ENCODE results near the gene LRRC46. TPM values are rescaled to one million over a fixed set of nuclear protein-coding genes. Genes with fewer than 3 reads are reported as not detected.

Gene LRRC46
- total RNA-seq, 1 experiment from 2014 or later = 0.44 TPM

- peaks cover 23% of the 10 kb centered on the region; the same call in 1 of the 2 replicates for H3K36me3 ChIP-seq (ENCODE audit: low read depth, low read length)
- no peaks in the 10 kb centered on the region for H3K27me3 ChIP-seq (ENCODE audit: low read length)
- peak; percentile 39 for ATAC-seq
- H3K4me3 ChIP-seq (ENCODE audit: low read length) = peak overlapping the region; percentile 74
- no TSS peak for BruUV-seq (replicated peaks)
- TF ChIP-seq EZH2 (IDR thresholded peaks at IDR 0.05; ENCODE audit: low read length, unreplicated experiment) (no peak), CTCF (conservative IDR thresholded peaks at IDR 0.05; ENCODE audit: low read depth, low read length) (no peak), EZH2phosphoT487 (IDR thresholded peaks at IDR 0.05; ENCODE audit: borderline replicate concordance, low read length) (no peak)
- no peaks in the 10 kb centered on the region for H3K9me2 ChIP-seq (replicated peaks; ENCODE audit: low read length)
- peak overlapping the region; percentile 86 for H3K4me2 ChIP-seq (ENCODE audit: low read length)
- H3K79me2 ChIP-seq (ENCODE audit: low read length) = peaks cover 14% of the 10 kb centered on the region
- peak; percentile 64 for DNase-seq
- ChIA-PET POLR2A (ENCODE audit: unreplicated experiment) (no interaction called here), CTCF (no interaction called here)
- H4K20me1 ChIP-seq (ENCODE audit: low read length) = no peaks in the 10 kb centered on the region
- no peaks in the 10 kb centered on the region for H3K9me3 ChIP-seq (ENCODE audit: low read length)
- H3F3A ChIP-seq (ENCODE audit: low read length, unreplicated experiment) = no peaks in the 10 kb centered on the region
- intact Hi-C loops (cut with micrococcal nuclease) = no loop called here
- peak overlapping the region; percentile 52 for H3K27ac ChIP-seq (ENCODE audit: low read length)
- H3K9ac ChIP-seq (ENCODE audit: low read length) = peak overlapping the region; percentile 66
- no peak overlapping the region for H2AFZ ChIP-seq (ENCODE audit: low read length)
- H3K4me1 ChIP-seq (ENCODE audit: insufficient read depth, low read length) = peaks cover 25% of the 10 kb centered on the region
Measured at GRCh38 chr17:47820033-47820789, 11.3 kb upstream of the LRRC46 start.

GRCh38 chr17:47821031-47821423 lies 10.4 kb upstream of the LRRC46 start:
- Histone ChIP-seq H3K4me3 (ENCODE audit: low read length) (peak overlapping the region; percentile 74), H3K9ac (ENCODE audit: low read length) (peak overlapping the region; percentile 66), H3K9me2 (replicated peaks; ENCODE audit: low read length) (no peaks in the 10 kb centered on the region), H3K79me2 (ENCODE audit: low read length) (peaks cover 14% of the 10 kb centered on the region), H3K9me3 (ENCODE audit: low read length) (no peaks in the 10 kb centered on the region), H4K20me1 (ENCODE audit: low read length) (no peaks in the 10 kb centered on the region), H2AFZ (ENCODE audit: low read length) (peak overlapping the region; percentile 63), H3K4me2 (ENCODE audit: low read length) (peak overlapping the region; percentile 86), H3F3A (ENCODE audit: low read length, unreplicated experiment) (no peaks in the 10 kb centered on the region), H3K4me1 (ENCODE audit: insufficient read depth, low read length) (peaks cover 25% of the 10 kb centered on the region), H3K36me3 (ENCODE audit: low read depth, low read length) (peaks cover 28% of the 10 kb centered on the region; the same call in 1 of the 2 replicates), H3K27me3 (ENCODE audit: low read length) (no peaks in the 10 kb centered on the region), H3K27ac (ENCODE audit: low read length) (peak overlapping the region; percentile 52)
- TSS peak; percentile 32 for BruUV-seq (replicated peaks)
- intact Hi-C loops (cut with micrococcal nuclease) = loop anchor here (1.0 kb wide), 2 partner anchors 10 to 11 kb away; partner anchors contain the start of genes LRRC46 and MRPL10
- DNase-seq (no peak), ATAC-seq (peak; percentile 11)
- ChIA-PET CTCF (interaction anchor here (0.5 to 1.0 kb wide), 2 partner anchors 69 to 190 kb away, joined by 3 read pairs; no protein-coding TSS in a partner anchor), POLR2A (ENCODE audit: unreplicated experiment) (no interaction called here)
- TF ChIP-seq EZH2 (IDR thresholded peaks at IDR 0.05; ENCODE audit: low read length, unreplicated experiment) (no peak), CTCF (conservative IDR thresholded peaks at IDR 0.05; ENCODE audit: low read depth, low read length) (no peak), EZH2phosphoT487 (IDR thresholded peaks at IDR 0.05; ENCODE audit: borderline replicate concordance, low read length) (no peak)

Data from PC-3 (cell line).